ENCODE results near the gene CLMP.

The CLMP gene

DNA sequence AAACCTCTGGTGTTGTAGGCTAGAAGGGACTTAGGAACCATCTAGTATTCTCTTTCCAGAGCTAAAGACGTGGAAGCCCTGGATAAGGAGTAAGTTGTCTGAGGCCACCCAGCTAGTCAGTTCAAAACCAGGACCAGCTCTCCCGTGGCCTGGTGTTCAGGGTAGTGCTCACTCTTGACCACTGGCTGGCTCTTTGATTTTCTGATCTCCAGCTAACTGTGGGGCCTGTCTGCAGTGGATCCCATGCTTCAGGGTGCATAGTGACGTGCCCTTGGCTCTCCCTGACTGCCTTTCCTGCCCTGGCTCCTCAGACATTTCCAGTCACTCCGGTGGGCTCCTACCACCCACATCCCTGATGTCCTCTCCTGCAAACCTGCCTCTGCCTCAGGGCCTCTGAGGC is 1.3 kb downstream of the CLMP start:
- TF ChIP-seq, protein P1, sequence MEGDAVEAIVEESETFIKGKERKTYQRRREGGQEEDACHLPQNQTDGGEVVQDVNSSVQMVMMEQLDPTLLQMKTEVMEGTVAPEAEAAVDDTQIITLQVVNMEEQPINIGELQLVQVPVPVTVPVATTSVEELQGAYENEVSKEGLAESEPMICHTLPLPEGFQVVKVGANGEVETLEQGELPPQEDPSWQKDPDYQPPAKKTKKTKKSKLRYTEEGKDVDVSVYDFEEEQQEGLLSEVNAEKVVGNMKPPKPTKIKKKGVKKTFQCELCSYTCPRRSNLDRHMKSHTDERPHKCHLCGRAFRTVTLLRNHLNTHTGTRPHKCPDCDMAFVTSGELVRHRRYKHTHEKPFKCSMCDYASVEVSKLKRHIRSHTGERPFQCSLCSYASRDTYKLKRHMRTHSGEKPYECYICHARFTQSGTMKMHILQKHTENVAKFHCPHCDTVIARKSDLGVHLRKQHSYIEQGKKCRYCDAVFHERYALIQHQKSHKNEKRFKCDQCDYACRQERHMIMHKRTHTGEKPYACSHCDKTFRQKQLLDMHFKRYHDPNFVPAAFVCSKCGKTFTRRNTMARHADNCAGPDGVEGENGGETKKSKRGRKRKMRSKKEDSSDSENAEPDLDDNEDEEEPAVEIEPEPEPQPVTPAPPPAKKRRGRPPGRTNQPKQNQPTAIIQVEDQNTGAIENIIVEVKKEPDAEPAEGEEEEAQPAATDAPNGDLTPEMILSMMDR (IDR thresholded peaks at IDR 0.05; ENCODE audit: insufficient read depth, low read length): no peak
- TF ChIP-seq GABPA (IDR thresholded peaks at IDR 0.05; ENCODE audit: low read depth): no peak
- TF ChIP-seq, protein P2, sequence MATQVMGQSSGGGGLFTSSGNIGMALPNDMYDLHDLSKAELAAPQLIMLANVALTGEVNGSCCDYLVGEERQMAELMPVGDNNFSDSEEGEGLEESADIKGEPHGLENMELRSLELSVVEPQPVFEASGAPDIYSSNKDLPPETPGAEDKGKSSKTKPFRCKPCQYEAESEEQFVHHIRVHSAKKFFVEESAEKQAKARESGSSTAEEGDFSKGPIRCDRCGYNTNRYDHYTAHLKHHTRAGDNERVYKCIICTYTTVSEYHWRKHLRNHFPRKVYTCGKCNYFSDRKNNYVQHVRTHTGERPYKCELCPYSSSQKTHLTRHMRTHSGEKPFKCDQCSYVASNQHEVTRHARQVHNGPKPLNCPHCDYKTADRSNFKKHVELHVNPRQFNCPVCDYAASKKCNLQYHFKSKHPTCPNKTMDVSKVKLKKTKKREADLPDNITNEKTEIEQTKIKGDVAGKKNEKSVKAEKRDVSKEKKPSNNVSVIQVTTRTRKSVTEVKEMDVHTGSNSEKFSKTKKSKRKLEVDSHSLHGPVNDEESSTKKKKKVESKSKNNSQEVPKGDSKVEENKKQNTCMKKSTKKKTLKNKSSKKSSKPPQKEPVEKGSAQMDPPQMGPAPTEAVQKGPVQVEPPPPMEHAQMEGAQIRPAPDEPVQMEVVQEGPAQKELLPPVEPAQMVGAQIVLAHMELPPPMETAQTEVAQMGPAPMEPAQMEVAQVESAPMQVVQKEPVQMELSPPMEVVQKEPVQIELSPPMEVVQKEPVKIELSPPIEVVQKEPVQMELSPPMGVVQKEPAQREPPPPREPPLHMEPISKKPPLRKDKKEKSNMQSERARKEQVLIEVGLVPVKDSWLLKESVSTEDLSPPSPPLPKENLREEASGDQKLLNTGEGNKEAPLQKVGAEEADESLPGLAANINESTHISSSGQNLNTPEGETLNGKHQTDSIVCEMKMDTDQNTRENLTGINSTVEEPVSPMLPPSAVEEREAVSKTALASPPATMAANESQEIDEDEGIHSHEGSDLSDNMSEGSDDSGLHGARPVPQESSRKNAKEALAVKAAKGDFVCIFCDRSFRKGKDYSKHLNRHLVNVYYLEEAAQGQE (IDR thresholded peaks at IDR 0.05; ENCODE audit: insufficient replicate concordance, low read depth): no peak
- TF ChIP-seq POLR2AphosphoS5 (IDR thresholded peaks at IDR 0.05; ENCODE audit: low read depth): no peak
- TF ChIP-seq SPI1 (IDR thresholded peaks at IDR 0.05; ENCODE audit: borderline replicate concordance, low read depth): no peak
- no peak overlapping the region for H3K4me3 ChIP-seq (replicated peaks; ENCODE audit: insufficient read depth, low read length)
- H3K27me3 ChIP-seq (ENCODE audit: insufficient read depth, poor library complexity, severe bottlenecking): peaks cover 49% of the 10 kb centered on the region
- no peak for DNase-seq (ENCODE audit: low read depth in 1 of 2, low spot score in 1 of 2)
- H3K27ac ChIP-seq (replicated peaks): no peak overlapping the region

DNA sequence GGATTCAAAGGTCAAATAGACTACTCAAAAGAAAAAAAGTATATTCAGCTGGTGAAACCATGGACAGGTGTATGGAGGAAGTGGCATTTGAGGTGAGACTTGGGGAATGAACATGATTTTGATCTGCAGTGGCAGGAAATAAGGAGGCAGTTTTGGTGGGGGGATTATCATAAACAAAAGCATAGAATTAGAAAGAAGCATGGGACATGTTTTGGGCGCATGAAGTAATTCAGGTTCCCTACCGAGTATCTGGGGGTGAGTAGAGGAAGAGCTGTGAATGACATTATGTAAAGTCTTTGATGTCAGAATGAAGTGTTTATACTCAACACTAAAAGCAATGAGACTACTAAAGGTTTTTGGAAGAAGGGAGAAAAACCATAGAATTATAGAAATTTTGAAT is 3.1 kb downstream of the CLMP start:
- Histone ChIP-seq H3K27me3 (ENCODE audit: insufficient read depth, poor library complexity, severe bottlenecking) (peaks cover 40% of the 10 kb centered on the region), H3K4me3 (replicated peaks; ENCODE audit: insufficient read depth, low read length) (no peak overlapping the region), H3K27ac (replicated peaks) (no peak overlapping the region)
- TF ChIP-seq POLR2AphosphoS5 (IDR thresholded peaks at IDR 0.05; ENCODE audit: low read depth) (no peak), GABPA (IDR thresholded peaks at IDR 0.05; ENCODE audit: low read depth) (no peak), SPI1 (IDR thresholded peaks at IDR 0.05; ENCODE audit: borderline replicate concordance, low read depth) (no peak)
- TF ChIP-seq, protein P1 (IDR thresholded peaks at IDR 0.05; ENCODE audit: insufficient read depth, low read length): no peak
- TF ChIP-seq, protein P2 (IDR thresholded peaks at IDR 0.05; ENCODE audit: insufficient replicate concordance, low read depth): no peak
- no peak for DNase-seq (ENCODE audit: low read depth in 1 of 2, low spot score in 1 of 2)

DNA sequence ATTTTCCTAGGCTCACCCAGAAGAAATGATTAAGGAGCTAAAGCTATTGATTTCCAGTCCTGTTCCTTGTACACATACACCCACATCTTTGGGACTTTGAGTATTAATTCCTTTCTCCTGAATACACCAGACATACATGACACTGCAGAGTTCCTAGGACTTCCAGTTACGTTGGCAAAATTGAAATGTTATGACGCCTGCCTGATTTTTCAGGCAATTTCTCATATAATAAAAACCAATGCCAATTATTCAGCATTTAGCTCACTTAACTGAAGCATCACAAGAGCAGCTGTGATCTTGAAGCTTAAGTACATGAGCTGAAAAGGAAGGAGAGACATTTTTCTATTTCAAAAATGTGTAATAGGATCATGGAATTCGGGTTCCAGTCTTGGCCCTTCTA is 4.5 kb downstream of the CLMP start:
- H3K27me3 ChIP-seq (ENCODE audit: insufficient read depth, poor library complexity, severe bottlenecking): peaks cover 27% of the 10 kb centered on the region
- TF ChIP-seq GABPA (IDR thresholded peaks at IDR 0.05; ENCODE audit: low read depth) (no peak), SPI1 (IDR thresholded peaks at IDR 0.05; ENCODE audit: borderline replicate concordance, low read depth) (no peak), POLR2AphosphoS5 (IDR thresholded peaks at IDR 0.05; ENCODE audit: low read depth) (no peak)
- TF ChIP-seq, protein P1 (IDR thresholded peaks at IDR 0.05; ENCODE audit: insufficient read depth, low read length): no peak
- TF ChIP-seq, protein P2 (IDR thresholded peaks at IDR 0.05; ENCODE audit: insufficient replicate concordance, low read depth): no peak
- H3K27ac ChIP-seq (replicated peaks): no peak overlapping the region
- no peak overlapping the region for H3K4me3 ChIP-seq (replicated peaks; ENCODE audit: insufficient read depth, low read length)
- no peak for DNase-seq (ENCODE audit: low read depth in 1 of 2, low spot score in 1 of 2)
